ENCODE results near the gene AKAP11. TPM values are rescaled to one million over a fixed set of nuclear protein-coding genes. Genes with fewer than 3 reads are reported as not detected.

Gene AKAP11
- total RNA-seq, 1 donor from 2014 or later, result 31.5 TPM

- H3K27ac ChIP-seq, result no peak overlapping the region
- H3K27me3 Mint-ChIP-seq (ENCODE audit: insufficient read depth, low read depth), result peaks cover 4% of the 10 kb centered on the region
- H3K9me3 ChIP-seq (ENCODE audit: low read depth), result no peaks in the 10 kb centered on the region
- H3K4me3 ChIP-seq, result no peak overlapping the region
- H3K27ac Mint-ChIP-seq, result no peak overlapping the region
- no peaks in the 10 kb centered on the region for H3K36me3 ChIP-seq
- no peaks in the 10 kb centered on the region for H3F3A ChIP-seq (ENCODE audit: low read depth)
- H4K20me1 ChIP-seq (ENCODE audit: low read depth), result no peaks in the 10 kb centered on the region
- H3K79me2 ChIP-seq (ENCODE audit: low read depth), result no peaks in the 10 kb centered on the region
- no peak overlapping the region for H3K9ac ChIP-seq
- peaks cover 6% of the 10 kb centered on the region for H3K9me3 Mint-ChIP-seq
- no peak overlapping the region for H2AFZ ChIP-seq (replicated peaks)
- TF ChIP-seq EZH2 (IDR thresholded peaks at IDR 0.05) (no peak), EZH2phosphoT487 (IDR thresholded peaks at IDR 0.05) (no peak)
- DNase-seq (ENCODE audit: low spot score), result no peak
- no peaks in the 10 kb centered on the region for H3K4me1 ChIP-seq
- H3K4me1 Mint-ChIP-seq, result no peaks in the 10 kb centered on the region
- no peak overlapping the region for H3K4me2 ChIP-seq
- H3K36me3 Mint-ChIP-seq, result no peaks in the 10 kb centered on the region
- H3K27me3 ChIP-seq, result no peaks in the 10 kb centered on the region
- no peak overlapping the region for H3K4me3 Mint-ChIP-seq
These were observed 12.4 kb upstream of the AKAP11 start for GRCh38 chr13:42259515-42259914.

GRCh38 chr13:42260903-42261654 lies 10.9 kb upstream of the AKAP11 start:
- H3K27me3 Mint-ChIP-seq (ENCODE audit: insufficient read depth, low read depth), result peaks cover 3% of the 10 kb centered on the region
- Histone ChIP-seq H3K9me3 (ENCODE audit: low read depth) (no peaks in the 10 kb centered on the region), H3K9ac (no peak overlapping the region), H3K4me3 (no peak overlapping the region), H4K20me1 (ENCODE audit: low read depth) (no peaks in the 10 kb centered on the region), H3K79me2 (ENCODE audit: low read depth) (no peaks in the 10 kb centered on the region), H2AFZ (replicated peaks) (no peak overlapping the region), H3K27ac (no peak overlapping the region), H3F3A (ENCODE audit: low read depth) (no peaks in the 10 kb centered on the region), H3K36me3 (no peaks in the 10 kb centered on the region), H3K4me2 (no peak overlapping the region), H3K4me1 (no peaks in the 10 kb centered on the region), H3K27me3 (no peaks in the 10 kb centered on the region)
- no peaks in the 10 kb centered on the region for H3K36me3 Mint-ChIP-seq
- DNase-seq (ENCODE audit: low spot score), result no peak
- no peaks in the 10 kb centered on the region for H3K4me1 Mint-ChIP-seq
- no peak overlapping the region for H3K27ac Mint-ChIP-seq
- H3K9me3 Mint-ChIP-seq, result peaks cover 6% of the 10 kb centered on the region
- TF ChIP-seq EZH2phosphoT487 (IDR thresholded peaks at IDR 0.05) (no peak), EZH2 (IDR thresholded peaks at IDR 0.05) (no peak)
- TF ChIP-seq, protein P1, sequence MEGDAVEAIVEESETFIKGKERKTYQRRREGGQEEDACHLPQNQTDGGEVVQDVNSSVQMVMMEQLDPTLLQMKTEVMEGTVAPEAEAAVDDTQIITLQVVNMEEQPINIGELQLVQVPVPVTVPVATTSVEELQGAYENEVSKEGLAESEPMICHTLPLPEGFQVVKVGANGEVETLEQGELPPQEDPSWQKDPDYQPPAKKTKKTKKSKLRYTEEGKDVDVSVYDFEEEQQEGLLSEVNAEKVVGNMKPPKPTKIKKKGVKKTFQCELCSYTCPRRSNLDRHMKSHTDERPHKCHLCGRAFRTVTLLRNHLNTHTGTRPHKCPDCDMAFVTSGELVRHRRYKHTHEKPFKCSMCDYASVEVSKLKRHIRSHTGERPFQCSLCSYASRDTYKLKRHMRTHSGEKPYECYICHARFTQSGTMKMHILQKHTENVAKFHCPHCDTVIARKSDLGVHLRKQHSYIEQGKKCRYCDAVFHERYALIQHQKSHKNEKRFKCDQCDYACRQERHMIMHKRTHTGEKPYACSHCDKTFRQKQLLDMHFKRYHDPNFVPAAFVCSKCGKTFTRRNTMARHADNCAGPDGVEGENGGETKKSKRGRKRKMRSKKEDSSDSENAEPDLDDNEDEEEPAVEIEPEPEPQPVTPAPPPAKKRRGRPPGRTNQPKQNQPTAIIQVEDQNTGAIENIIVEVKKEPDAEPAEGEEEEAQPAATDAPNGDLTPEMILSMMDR (IDR thresholded peaks at IDR 0.05), result no peak
- H3K4me3 Mint-ChIP-seq, result no peak overlapping the region

- no peaks in the 10 kb centered on the region for H3K36me3 ChIP-seq
- no peaks in the 10 kb centered on the region for H3K4me1 ChIP-seq
- Mint-ChIP-seq H3K36me3 (peaks cover 3% of the 10 kb centered on the region), H3K27me3 (ENCODE audit: insufficient read depth, low read depth) (peaks cover 2% of the 10 kb centered on the region), H3K4me3 (no peak overlapping the region), H3K9me3 (peaks cover 9% of the 10 kb centered on the region), H3K27ac (no peak overlapping the region), H3K4me1 (peaks cover 8% of the 10 kb centered on the region)
- TF ChIP-seq, protein P1 (IDR thresholded peaks at IDR 0.05), result no peak
- TF ChIP-seq EZH2phosphoT487 (IDR thresholded peaks at IDR 0.05) (no peak), EZH2 (IDR thresholded peaks at IDR 0.05) (no peak)
- H3K4me2 ChIP-seq, result no peak overlapping the region
- peaks cover 5% of the 10 kb centered on the region for H3K9me3 ChIP-seq (ENCODE audit: low read depth)
- no peaks in the 10 kb centered on the region for H4K20me1 ChIP-seq (ENCODE audit: low read depth)
- H3K9ac ChIP-seq, result no peak overlapping the region
- H2AFZ ChIP-seq (replicated peaks), result no peak overlapping the region
- H3K4me3 ChIP-seq, result no peak overlapping the region
- H3K79me2 ChIP-seq (ENCODE audit: low read depth), result no peaks in the 10 kb centered on the region
- no peak for DNase-seq (ENCODE audit: low spot score)
- H3K27ac ChIP-seq, result no peak overlapping the region
- H3F3A ChIP-seq (ENCODE audit: low read depth), result peaks cover 9% of the 10 kb centered on the region
- H3K27me3 ChIP-seq, result no peaks in the 10 kb centered on the region
These were observed 5.5 kb upstream of the AKAP11 start for GRCh38 chr13:42266473-42266872.

Measured in neural progenitor cell (in vitro differentiated cells).